NB4 (cell line): ENCODE data around the gene STIM2.

Source experiments
- CTCF ChIP-seq: IDR thresholded peaks from one replicate; pipeline ENCODE4 v1.5.1; 2012; ENCODE audit warnings: low read depth, low read length
- POLR2A ChIP-seq: IDR thresholded peaks from 2 replicates; pipeline ENCODE4 v1.6.1; 2011; ENCODE audit warnings: mild to moderate bottlenecking; ENCODE audit not compliant: insufficient read length; ENCODE audit errors: extremely low read depth
- TF ChIP-seq, protein P1 (sequence below): IDR thresholded peaks from 2 replicates; pipeline ENCODE4 v1.6.1; 2011; ENCODE audit warnings: low read depth, low read length

DNA sequence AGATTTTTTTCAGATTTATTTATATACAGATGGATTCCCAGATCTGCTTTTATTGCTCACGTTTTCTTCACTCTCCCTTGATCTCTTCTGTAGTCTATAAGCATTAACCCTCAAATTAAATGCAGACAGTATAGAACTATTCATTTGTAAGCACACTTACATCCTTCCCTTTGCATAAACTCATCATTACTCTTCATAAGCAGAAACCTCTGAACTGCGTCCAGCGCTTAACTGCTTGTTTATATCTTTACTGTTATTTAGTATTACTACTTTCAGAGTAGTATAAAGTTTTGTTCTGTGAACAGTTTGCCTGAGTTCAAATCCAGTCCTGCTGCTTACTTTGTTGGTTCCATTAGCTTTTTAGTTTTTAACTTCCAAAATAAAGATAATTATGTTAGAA, 132.9 kb downstream of the STIM2 start:
- TF ChIP-seq CTCF (no peak), POLR2A (no peak)
- TF ChIP-seq, protein P1, sequence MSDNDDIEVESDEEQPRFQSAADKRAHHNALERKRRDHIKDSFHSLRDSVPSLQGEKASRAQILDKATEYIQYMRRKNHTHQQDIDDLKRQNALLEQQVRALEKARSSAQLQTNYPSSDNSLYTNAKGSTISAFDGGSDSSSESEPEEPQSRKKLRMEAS, result no peak
